CD4-positive, alpha-beta T cell (primary cell): ENCODE results near the gene OSBPL5. TPM values are rescaled to one million over a fixed set of nuclear protein-coding genes. Genes with fewer than 3 reads are reported as not detected.
A peak's percentile ranks its signal among the peaks of the same experiment; 100 is the strongest.
"Not testable (repeated sequence)": the region's sequence is repeated elsewhere in the genome, so short reads cannot be mapped to it uniquely, and the experiment has no call there.

Experiments used
- ATAC-seq: fragments of 200-7000 bp; cut with Tn5 transposase; one replicate; pipeline ENCODE4 v1.10.0; 2022; ENCODE audit warnings: mild to moderate bottlenecking; ENCODE audit not compliant: poor library complexity
- CTCF ChIA-PET: fragments of 350-600 bp; sonication (Branson Sonifier 250); formaldehyde crosslinking; loops from one replicate; lab custom pipeline; 2021; ENCODE audit warnings: antibody characterized with exemption, inconsistent platforms; lab: Charles Lee
- POLR2A ChIA-PET: fragments of 350-600 bp; sonication (Branson Sonifier 250); formaldehyde crosslinking; loops from one replicate; lab custom pipeline; 2021; ENCODE audit warnings: antibody characterized with exemption, inconsistent platforms; lab: Charles Lee
- DNase-seq, 14 experiments: peaks; one replicate each; pipeline ENCODE4 v3.0.0-alpha.2; 2013 to 2020; ENCODE audit warnings: mixed read lengths in 2 of 14
- H3K27ac ChIP-seq, 2 donors: one replicate each; pipeline versions ENCODE4 v1.5.1 to v1.7.0; 2013; ENCODE audit warnings: low read length in 2 of 2, low read depth in 1 of 2, mild to moderate bottlenecking in 1 of 2
- H3K27me3 ChIP-seq, 2 experiments: 1 replicate in 1 of 2; 2 replicates in 1 of 2; pipeline versions ENCODE4 v1.6.1 to v1.7.0; 2013; ENCODE audit warnings: low read length in 2 of 2, control low read depth in 1 of 2, mild to moderate bottlenecking in 1 of 2, moderate library complexity in 1 of 2; ENCODE audit not compliant: insufficient read depth in 2 of 2, control insufficient read depth in 1 of 2
- H3K36me3 ChIP-seq: one replicate; pipeline ENCODE4 v1.6.1; 2013; ENCODE audit warnings: low read length, control low read depth; ENCODE audit not compliant: insufficient read depth
- H3K4me1 ChIP-seq: one replicate; pipeline ENCODE4 v1.6.1; 2013; ENCODE audit warnings: low read length, control low read depth; ENCODE audit not compliant: insufficient read depth
- H3K4me3 ChIP-seq: one replicate; pipeline ENCODE4 v1.5.1; 2013; ENCODE audit warnings: mild to moderate bottlenecking, low read length, moderate library complexity
- H3K9me3 ChIP-seq, 2 experiments: 1 replicate in 1 of 2; 2 replicates in 1 of 2; pipeline versions ENCODE4 v1.6.1 to v1.7.0; 2013; ENCODE audit warnings: low read length in 2 of 2, mild to moderate bottlenecking in 2 of 2, control low read depth in 1 of 2, moderate library complexity in 1 of 2; ENCODE audit not compliant: control insufficient read depth in 1 of 2, insufficient read depth in 1 of 2
- H3K27ac Mint-ChIP-seq: one replicate; pipeline ENCODE4 v1.8.0; 2020; ENCODE audit warnings: mixed read lengths
- H3K27me3 Mint-ChIP-seq: one replicate; pipeline ENCODE4 v1.8.0; 2021; ENCODE audit warnings: mixed read lengths
- H3K36me3 Mint-ChIP-seq: one replicate; pipeline ENCODE4 v1.8.0; 2021; ENCODE audit warnings: low read depth, mixed read lengths
- H3K4me1 Mint-ChIP-seq: one replicate; pipeline ENCODE4 v1.8.0; 2021; ENCODE audit warnings: low read depth, mixed read lengths
- H3K4me3 Mint-ChIP-seq: one replicate; pipeline ENCODE4 v1.8.0; 2020; ENCODE audit warnings: mild to moderate bottlenecking, mixed read lengths
- H3K9me3 Mint-ChIP-seq: one replicate; pipeline ENCODE4 v1.8.0; 2020; ENCODE audit warnings: mixed read lengths
- CTCF ChIP-seq: fragments of 200-600 bp; IDR thresholded peaks from one replicate; pipeline ENCODE4 v1.8.0; 2022; ENCODE audit warnings: antibody characterized with exemption, mild to moderate bottlenecking
- intact Hi-C, 2 experiments: fragments of 100-400 bp; cut with DNase I in 1 of 2; cut with micrococcal nuclease in 1 of 2; formaldehyde crosslinking; loops; one replicate each; pipeline versions ENCODE4 v1.15.1 to v1.9.0; 2023 to 2025; cut with DNase I, micrococcal nuclease
- total RNA-seq, 174 experiments: library from RNA in 2 of 174; stranded (reverse) in 2 of 174; gene quantifications; one replicate each; pipeline ENCODE4 v1.2.3 and lab custom pipeline; 2021 to 2026

The OSBPL5 gene
- total RNA-seq, 2 experiments from 2014 or later, result 6.7 to 9.1 TPM

- TF ChIP-seq CTCF, result no peak
- intact Hi-C loops, result no loop called here
- H3K27me3 ChIP-seq, result no peaks in the 10 kb centered on the region
- H3K27me3 Mint-ChIP-seq, result no peaks in the 10 kb centered on the region
- no peak overlapping the region for H3K4me3 Mint-ChIP-seq
- peaks cover 15% of the 10 kb centered on the region for H3K36me3 Mint-ChIP-seq
- H3K27ac ChIP-seq, result no peak overlapping the region
- H3K4me3 ChIP-seq, result no peak overlapping the region
- peaks cover 0 to 6% of the 10 kb centered on the region in 2 experiments for H3K9me3 ChIP-seq
- peaks cover 4% of the 10 kb centered on the region for H3K4me1 ChIP-seq
- H3K4me1 Mint-ChIP-seq, result no peaks in the 10 kb centered on the region
- H3K27ac Mint-ChIP-seq, result no peak overlapping the region
- no peaks in the 10 kb centered on the region for H3K9me3 Mint-ChIP-seq
- CTCF ChIA-PET, result no interaction called here
- DNase-seq (peak in 1 of 14 experiments; percentile 15), ATAC-seq (no peak)
- POLR2A ChIA-PET, result no interaction called here
- no peaks in the 10 kb centered on the region for H3K36me3 ChIP-seq
Observed at GRCh38 chr11:3120071-3120792, 44.9 kb downstream of the OSBPL5 start.

GRCh38 chr11:3119141-3119821, 45.8 kb downstream of the OSBPL5 start:
- no peaks in the 10 kb centered on the region for H3K27me3 ChIP-seq

GRCh38 chr11:3115321-3115720, 49.8 kb downstream of the OSBPL5 start:
- ATAC-seq, result no peak
- POLR2A ChIA-PET, result no interaction called here
- intact Hi-C loops, result loop anchor here (5.0 to 10.0 kb wide), 2 partner anchors 49 to 92 kb away; partner anchors contain the start of gene OSBPL5 (in 1 of the 2)
- peaks cover 29% of the 10 kb centered on the region for H3K36me3 Mint-ChIP-seq
- Histone ChIP-seq H3K9me3 (peaks cover 0 to 13% of the 10 kb centered on the region in 2 experiments), H3K27me3 (no peaks in the 10 kb centered on the region), H3K36me3 (no peaks in the 10 kb centered on the region), H3K4me3 (no peak overlapping the region), H3K27ac (no peak overlapping the region), H3K4me1 (no peaks in the 10 kb centered on the region)
- H3K4me3 Mint-ChIP-seq, result no peak overlapping the region
- no peak for DNase-seq
- H3K4me1 Mint-ChIP-seq, result no peaks in the 10 kb centered on the region
- no peak overlapping the region for H3K27ac Mint-ChIP-seq
- H3K27me3 Mint-ChIP-seq, result no peaks in the 10 kb centered on the region
- TF ChIP-seq CTCF, result no peak
- peaks cover 2% of the 10 kb centered on the region for H3K9me3 Mint-ChIP-seq
- CTCF ChIA-PET, result no interaction called here

More at GRCh38 chr11:3119141-3119821, 45.8 kb downstream of the OSBPL5 start:
- no peaks in the 10 kb centered on the region for H3K27me3 Mint-ChIP-seq
- H3K27ac Mint-ChIP-seq, result no peak overlapping the region
- no peaks in the 10 kb centered on the region for H3K4me1 Mint-ChIP-seq
- DNase-seq, result no peak
- intact Hi-C loops, result loop anchor here (5.0 to 10.0 kb wide), 2 partner anchors 46 to 88 kb away; partner anchors contain the start of gene OSBPL5 (in 1 of the 2)
- H3K36me3 ChIP-seq, result no peaks in the 10 kb centered on the region
- H3K4me3 Mint-ChIP-seq, result no peak overlapping the region
- ChIA-PET CTCF (no interaction called here), POLR2A (no interaction called here)
- peaks cover 21% of the 10 kb centered on the region for H3K36me3 Mint-ChIP-seq
- no peak overlapping the region for H3K27ac ChIP-seq
- no peak for ATAC-seq
- no peak overlapping the region for H3K4me3 ChIP-seq
- peaks cover 2% of the 10 kb centered on the region for H3K9me3 Mint-ChIP-seq
- H3K4me1 ChIP-seq, result peaks cover under 1% of the 10 kb centered on the region
- peaks cover 0 to 12% of the 10 kb centered on the region in 2 experiments for H3K9me3 ChIP-seq
- no peak for TF ChIP-seq CTCF

GRCh38 chr11:3113661-3114060, 51.4 kb downstream of the OSBPL5 start:
- CTCF ChIA-PET, result interaction anchor here (1.1 kb wide), 1 partner anchor 22 kb away, joined by 3 read pairs; no protein-coding TSS in a partner anchor
- intact Hi-C loops, result loop anchor here in 1 of 2 experiments (10.0 kb wide), 1 partner anchor 51 kb away; the partner anchor contains the start of gene OSBPL5
- H3K4me1 ChIP-seq, H3K27ac Mint-ChIP-seq, H3K27ac ChIP-seq, POLR2A ChIA-PET, H3K36me3 ChIP-seq, H3K4me3 Mint-ChIP-seq, H3K4me1 Mint-ChIP-seq, DNase-seq, H3K4me3 ChIP-seq, H3K9me3 Mint-ChIP-seq, H3K9me3 ChIP-seq, ATAC-seq, H3K27me3 ChIP-seq, H3K27me3 Mint-ChIP-seq: not testable (repeated sequence)
- peaks cover 29% of the 10 kb centered on the region for H3K36me3 Mint-ChIP-seq
